GM21423 (cell line): ENCODE data around the gene DUSP23.

Experiments used
- ATAC-seq: cut with Tn5 transposase; IDR thresholded peaks from one replicate; pipeline ENCODE4 v1.9.1; 2021; ENCODE audit warnings: mild to moderate bottlenecking, moderate library complexity; ENCODE audit not compliant: unreplicated experiment

Gene DUSP23

DNA sequence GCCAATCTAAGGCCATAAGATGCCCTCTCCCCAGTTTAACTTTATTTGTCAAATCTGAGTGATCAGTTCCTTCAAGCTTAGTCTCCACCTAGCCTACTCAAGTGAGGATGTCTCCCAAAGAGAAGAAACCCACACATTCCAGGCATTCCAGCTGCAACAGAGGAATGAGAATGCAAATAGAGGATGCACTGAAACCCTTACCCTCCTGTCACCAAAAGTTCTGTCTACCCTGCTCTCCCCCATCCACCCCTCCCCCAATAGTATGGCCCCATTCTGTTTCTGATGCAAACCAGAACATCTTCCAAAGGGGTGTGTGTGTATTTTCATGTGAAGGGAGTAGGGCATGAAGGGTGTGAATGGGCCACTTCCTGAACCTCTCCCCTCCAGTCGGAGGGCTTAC lies 3.0 kb downstream of the DUSP23 start:
- ATAC-seq = no peak

DNA sequence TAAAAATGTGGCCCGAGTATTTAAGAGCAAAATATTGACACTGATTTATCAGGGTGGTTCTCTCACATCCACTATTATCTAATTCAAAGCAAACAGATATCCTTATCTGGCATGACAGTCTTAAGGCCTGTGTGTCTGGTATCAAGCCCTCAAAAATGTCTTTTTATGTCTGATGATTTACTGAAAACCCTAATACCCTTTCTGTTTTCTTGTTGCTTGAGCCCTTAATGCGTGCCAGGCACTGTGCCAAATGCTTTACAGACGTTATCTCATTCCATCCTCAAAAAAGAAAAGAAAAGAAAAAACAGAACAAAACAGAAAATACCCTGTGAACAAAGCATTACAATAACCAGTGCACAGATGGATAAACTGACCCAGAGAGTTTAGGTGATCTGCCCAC lies 5.7 kb downstream of the DUSP23 start:
- no peak for ATAC-seq

DNA sequence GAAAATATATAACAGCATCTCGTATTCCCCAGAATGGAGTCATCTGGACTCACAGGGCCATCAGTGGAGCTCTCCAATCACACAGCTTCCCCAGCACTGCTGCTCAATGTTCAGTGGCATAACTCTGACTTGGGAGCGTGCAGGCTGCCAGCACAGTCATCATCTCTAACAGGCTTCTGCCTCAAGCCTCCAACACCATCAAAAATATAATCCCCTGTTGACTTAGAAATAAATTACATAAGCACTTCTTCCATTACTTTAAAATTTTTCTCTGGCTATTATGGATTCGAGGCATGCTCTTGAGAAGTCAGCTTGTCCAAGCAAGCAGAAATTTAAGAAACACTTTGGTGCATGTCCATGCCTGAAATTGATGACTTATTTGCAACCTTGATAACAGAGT lies 6.2 kb downstream of the DUSP23 start:
- ATAC-seq = no peak

DNA sequence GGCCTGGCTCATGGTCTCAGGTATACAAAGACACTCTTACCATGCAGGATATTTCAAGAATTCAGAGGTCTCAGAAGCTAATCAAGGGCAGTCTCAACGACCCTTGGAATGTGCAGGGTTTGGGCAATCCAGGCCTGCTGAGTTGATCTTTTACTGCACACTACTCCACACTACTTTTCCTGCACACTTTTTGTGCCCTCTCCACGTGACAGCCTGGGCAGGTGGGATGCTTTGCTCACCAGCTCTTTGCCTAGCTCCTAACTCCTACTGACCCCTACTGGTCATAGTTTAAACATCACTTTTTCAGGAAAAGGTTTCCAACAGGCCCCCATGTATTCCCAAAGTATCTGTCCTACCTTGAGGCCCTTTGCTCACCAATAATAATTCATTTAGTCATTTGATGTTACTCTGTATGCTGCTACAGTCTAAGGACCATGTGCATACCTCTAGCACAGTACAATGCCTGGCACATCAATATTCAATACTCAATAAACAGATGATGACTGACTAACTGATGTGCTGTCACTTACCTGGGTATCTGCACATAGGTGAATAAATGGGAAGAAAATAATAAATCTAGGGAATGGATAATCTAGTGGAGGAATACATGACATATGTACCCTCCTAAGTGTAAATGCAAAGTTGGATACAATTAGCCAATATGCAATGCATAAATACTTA lies 9.6 kb downstream of the DUSP23 start:
- no peak for ATAC-seq

DNA sequence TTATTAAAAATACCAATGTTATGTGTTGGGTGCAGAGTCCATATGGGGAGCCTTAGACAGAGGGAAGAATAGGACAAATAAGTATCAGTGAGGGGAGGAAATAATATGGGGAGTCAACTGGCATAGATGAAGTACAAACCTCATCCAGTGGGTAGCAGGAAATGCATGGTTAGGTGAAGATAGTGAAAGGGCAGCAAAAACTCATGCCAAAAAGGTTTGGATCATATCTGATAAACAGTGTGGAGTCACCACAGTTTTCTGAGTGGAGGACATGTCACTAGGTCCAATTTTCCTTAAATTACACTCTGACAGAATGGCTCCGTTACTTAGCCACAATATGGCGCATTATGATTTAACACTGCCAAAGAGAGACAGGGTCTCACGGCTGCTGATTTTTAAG lies 10.3 kb downstream of the DUSP23 start:
- no peak for ATAC-seq

DNA sequence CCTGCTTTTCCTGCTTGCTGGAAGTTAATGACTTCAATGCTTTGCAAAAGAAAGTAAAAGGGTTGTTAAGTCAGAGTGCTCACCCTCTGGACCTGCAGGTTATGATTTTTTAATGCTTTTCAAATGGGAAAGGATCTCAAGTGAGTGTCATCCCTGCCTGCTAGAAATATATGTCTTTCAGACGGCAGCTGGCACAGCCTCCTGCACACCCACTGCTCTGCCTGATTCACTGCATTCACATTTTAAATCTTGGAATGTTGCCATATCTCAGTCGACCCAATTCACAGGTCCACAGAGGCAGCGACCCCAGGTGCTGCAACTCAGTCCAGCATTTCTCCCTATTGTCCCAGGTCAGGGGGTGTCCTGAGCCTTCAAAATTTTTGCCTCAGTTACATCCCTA lies 10.7 kb downstream of the DUSP23 start:
- no peak for ATAC-seq

DNA sequence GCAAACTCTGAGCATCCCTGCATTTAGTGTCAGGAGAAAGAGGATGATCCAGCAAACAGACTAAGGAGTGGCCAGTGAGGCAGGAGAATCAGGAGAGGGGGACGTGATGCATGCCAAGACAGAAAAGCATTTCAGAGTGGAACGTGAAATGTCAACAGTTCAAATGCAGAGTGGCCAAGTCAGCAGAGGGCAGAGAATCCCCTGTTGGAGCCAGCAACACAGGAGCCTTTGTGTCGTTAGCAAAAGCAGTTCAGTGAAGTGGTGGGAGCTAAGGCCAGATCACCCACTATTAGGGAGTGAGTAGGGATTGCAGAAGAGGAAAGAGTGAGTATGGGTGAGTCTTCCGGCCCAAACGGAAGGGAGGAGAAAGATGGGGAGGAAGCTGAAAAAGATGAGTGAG lies 14.8 kb downstream of the DUSP23 start:
- ATAC-seq = no peak

DNA sequence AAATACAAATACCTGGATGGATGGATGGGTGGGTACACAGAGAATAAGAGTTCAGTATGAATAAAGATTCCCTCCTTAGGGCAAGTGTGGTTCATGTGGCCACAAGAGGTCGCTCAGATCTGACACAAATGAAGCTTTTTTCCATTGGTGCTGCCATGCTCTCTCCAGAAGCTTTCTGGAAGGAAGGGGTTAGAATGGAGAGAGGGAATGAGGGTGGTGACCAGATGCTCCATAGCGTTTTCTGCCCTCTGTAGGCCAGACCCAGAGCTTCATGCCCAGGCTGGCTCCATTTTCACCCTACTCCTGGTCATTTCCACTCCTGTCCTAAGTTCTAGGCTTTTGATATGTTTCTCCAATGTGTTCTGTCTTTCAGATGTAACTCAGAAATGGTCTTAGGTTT lies 18.1 kb downstream of the DUSP23 start:
- no peak for ATAC-seq

DNA sequence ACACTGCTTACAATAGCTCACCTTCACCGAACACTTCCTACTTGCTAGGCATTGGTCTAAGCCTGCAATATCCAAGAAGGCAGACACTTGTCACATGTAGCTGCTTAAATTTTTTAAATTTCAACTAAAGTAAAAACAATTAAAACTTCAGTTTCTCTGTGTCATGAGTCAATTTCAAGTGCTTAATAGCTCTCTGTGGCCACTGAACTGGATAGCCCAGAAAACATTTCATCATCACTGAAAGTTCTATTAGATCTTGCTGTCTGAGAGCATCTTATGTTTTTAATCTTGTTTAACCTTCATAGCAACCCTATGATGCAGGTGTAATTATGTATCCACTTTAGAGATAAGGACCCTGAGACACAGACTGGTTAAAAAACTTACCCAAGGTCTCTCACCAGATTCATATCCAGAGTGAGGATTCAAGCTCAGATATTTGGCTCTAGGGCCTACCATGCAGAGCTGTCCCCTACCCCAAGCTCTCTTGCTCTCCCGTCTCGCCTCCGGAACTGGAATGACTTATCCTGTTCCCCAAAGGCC lies 18.8 kb downstream of the DUSP23 start:
- ATAC-seq = no peak

DNA sequence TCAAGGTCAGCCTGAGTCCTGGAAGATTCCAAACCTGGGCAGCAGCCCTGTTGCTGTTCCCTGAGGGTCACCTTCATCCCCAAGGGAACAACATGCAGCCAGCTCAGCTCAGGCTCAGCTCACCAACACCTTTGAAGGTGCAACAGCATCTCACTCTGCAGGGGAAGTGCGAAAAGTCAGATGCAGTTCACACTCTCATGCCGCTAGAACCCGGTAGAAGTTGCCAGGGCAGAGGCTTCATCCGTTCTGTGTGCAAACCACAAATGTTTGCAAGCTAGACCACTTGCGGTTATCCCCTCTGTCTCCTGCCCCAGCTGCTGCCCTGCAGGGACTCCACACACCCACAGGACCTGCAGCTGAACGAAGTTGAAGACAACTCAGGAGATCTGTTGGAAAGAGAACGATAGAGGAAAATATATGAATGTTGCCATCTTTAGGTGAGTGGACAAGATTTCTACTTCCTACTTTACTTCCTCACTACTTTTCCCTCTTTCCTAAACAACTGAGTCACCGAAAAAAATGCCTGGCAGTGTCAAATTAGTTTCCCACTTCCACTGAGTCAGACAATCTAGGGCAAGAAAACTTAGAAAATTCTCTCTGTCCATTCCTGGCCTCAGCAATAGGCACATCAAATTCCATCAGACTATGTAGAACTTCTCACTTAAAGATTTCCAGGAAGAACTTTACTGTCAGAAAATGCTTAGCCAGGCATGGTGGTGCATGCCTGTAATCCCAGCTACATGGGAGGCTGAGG lies 19.6 kb downstream of the DUSP23 start:
- peak; percentile 52 for ATAC-seq

DNA sequence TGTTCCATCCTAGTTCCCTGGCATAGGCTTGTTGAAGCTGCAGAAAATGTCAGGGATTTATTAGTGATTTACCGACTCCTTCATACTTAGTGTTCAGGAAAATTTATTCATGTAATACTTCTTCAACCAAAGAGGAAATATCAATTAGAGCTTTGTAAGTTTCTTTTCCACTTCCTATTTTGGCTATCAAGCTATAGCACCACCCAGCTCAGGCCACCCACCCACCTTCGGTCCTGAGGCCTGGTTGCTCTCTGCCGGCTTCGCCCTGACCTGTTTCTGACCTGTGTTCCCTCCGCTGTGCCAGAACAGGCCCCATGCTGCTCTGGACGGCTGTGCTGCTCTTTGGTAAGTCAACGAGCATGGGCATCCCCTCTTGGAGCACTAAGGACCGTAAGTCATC lies 21.3 kb downstream of the DUSP23 start, which contains the start of gene FCRL6:
Gene FCRL6 (plus strand): TSS at position 250 of the 400 bp plus-strand sequence. CDS start 65 bp downstream, at position 315.
- ATAC-seq = no peak

DNA sequence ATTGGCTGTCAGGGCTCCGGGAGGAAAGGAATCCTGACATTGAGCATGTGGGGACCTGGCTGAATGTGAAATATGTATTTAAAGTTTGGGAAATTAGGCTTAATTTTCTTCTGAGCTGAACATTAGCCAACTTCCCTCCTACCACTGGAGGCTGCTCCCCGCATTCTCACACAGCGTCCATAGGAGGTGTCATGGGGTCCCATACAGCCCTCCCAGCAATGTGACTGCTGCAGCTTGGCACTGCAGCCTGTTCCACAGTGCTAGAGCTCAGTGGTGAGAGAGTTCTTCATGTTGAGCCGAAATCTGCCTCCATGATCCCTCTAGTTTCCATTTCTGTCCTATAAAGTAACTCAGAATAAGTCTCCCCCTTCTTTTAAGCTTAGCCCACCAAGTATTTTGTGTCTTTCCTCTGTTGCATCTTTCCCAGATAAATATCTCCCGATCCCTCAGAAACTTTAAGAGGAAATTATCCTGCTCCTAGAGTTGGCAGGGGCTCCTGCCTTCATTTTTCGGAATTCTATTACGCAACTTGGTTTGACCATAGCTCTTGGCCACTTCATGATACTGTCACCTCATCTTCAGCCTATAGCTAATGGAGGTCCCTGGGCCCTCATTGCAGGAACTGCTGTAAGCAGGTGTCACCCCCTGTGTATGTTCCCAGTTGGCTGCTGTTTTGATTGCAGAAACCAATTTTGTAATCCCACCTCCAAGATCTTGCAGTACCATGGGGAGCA lies 23.4 kb downstream of the DUSP23 start:
- no peak for ATAC-seq

DNA sequence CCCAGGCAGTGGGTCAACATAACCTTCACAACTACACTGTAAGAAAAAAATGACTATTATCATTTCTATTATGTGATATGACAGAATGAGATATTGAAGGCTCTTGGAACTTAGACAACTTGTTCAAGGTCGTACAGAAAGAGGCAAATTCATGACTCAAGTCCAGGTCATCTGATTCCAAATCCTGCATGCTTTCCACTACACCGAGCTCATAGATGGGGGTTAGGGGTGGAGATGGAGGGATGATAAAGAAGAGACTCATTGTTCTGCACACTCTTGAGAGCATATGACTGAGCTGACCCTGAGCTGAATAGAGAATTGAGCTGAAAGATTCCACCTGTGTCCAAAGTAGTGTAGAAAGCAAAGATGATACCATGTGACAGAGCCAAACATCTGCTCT lies 24.2 kb downstream of the DUSP23 start:
- no peak for ATAC-seq

DNA sequence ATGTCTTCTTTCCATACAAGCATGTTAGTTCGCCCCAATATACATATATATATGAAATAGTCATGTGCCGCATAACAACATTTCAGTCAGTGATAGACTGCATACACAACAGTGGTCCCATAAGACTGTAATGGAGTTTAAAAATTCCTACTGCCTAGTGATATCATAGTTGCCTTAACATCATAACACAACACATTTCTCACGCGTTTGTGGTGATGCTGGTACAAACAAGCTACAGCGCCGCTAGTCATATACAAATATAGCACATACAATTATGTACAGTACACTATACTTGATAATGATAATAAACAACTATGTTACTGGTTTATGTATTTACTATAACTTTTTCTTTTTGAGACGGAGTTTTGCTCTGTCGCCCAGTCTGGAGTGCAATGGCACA lies 35.2 kb downstream of the DUSP23 start:
- no peak for ATAC-seq

DNA sequence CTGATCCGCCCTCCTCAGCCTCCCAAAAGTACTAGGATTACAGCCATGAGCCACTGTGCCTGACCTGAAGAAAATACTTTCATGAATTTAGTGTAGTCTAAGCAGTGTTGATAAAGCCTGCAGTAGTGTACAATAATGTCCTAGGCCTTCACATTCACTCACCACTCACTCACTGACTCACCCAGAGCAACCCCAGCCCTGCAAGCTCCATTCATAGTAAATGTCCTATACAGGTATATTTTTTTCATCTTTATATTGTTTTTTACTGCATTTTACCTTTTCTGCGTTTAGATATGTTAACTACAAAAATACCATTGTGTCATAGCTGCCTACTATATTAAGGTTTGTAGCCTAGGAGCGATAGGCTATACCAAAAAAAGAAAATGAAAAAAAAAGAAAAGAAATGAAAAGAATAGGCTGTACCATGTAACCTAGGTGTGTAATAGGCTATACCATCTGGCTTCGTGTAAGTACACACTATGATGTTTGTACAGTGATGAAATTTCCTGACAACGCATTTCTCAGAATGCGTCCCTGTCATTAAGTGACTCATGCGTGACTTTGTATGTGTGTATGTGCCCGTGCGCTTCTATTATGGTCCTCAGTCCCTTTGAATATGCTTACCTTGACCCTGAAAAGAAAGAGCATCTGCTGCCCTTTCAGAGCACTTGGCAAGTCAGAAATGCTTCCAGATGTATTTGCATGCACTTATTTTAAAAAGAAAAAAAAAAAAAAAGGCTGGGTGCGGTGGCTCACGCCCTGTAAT lies 36.7 kb downstream of the DUSP23 start:
- no peak for ATAC-seq

DNA sequence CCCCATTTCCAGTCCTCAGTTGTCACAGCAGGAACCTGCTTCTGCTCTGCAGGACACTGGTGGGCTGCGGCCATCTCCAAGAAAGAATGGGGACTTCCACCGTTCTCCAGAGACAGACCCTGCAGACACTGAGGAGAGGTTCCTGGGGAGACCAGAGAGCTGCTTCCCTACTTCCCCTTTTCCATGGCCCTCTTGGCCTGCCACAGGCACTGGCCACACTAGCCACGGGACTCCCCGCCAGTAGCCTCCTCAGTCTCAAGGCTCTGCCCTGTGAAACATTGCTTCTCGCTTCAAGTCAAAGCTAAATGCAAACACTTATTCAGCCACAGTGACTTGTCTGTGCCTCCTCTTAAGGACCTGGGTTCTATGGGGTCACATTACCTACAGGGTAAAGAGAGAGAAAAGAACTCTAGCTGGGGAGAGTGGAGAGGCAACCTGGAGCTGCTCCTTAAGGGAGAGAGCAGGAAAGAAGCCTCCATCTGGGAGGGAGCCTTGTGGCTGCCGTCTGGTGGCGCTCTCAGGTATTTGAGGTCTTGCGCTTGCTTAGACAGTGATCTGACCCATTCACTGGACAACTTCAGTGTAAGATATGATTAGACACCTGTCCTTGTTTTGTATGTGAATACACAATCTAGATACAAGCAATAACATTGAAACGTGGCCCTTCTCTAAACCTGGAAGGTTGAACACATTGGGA lies 40.6 kb downstream of the DUSP23 start:
- ATAC-seq = no peak

DNA sequence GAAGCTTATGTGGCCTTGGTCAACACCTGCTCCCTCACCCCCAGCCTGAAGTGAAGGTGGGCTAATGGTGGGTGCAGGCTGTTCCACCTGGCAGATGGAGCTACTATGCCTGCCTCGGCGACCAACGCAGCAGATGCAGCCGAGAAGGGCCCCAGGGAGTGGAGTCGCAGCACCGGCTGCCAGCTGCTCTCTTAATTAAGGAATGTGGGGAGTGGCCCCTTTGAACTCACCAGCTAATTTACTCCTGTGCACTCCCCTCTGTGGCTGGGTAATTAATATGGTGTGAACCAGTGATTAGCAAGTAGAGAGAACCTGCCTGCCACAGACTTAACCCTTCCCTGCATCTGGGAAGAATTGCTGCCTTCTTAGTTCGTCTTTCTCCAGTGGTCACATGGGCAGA lies 42.6 kb downstream of the DUSP23 start:
- no peak for ATAC-seq

DNA sequence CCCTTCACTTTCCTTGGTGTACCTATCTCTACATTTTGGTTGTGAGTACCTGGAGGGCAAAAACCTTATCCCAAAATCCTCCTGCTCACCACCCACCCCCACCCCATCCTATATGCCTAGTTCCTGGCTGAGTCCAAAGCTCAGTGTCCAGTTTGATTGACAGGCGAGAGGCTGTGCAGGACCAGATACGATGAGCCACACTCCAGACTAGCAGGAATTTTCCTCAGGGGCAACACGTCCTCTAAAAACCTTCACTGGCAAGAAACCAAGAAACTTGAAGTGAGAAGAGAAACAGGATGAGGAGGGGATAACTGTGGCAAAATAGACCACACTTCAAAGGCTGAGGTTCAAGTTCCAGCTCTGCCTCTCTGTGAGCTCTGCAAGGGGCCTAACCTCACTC lies 44.8 kb downstream of the DUSP23 start:
- no peak for ATAC-seq

DNA sequence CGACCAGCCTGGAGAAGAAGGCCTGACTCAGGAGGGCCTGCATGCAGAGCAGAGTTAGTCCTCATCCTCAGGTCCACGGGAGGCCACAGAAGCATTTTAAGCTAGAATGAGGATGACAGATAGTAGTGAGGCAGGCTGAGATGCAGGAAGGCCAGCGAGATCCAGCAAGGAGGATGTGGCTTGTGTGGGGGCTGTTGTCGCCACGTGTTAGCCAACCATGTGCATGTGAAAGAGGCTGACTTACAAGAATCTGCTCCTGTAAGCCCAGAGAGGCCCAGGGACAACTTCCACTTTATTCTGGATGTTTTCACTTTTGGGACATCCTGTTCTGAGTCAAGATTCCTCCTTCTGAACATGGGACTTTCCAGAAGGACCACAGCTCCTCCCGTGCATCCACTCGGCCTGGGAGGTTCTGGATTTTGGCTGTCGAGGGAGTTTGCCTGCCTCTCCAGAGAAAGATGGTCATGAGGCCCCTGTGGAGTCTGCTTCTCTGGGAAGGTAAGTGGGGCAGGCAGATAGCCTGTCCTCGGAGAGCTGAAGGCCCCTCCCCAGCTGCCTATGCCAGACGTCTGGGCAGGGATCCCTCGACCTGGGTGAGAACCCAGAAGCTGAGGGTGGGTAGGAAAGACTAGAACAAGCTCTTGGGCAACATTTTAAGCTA lies 45.8 kb downstream of the DUSP23 start, which contains the start of gene SLAMF8:
Gene SLAMF8 (plus strand): TSS at position 433 of the 661 bp plus-strand sequence. CDS start 26 bp downstream, at position 459.
- ATAC-seq = peak; percentile 67

DNA sequence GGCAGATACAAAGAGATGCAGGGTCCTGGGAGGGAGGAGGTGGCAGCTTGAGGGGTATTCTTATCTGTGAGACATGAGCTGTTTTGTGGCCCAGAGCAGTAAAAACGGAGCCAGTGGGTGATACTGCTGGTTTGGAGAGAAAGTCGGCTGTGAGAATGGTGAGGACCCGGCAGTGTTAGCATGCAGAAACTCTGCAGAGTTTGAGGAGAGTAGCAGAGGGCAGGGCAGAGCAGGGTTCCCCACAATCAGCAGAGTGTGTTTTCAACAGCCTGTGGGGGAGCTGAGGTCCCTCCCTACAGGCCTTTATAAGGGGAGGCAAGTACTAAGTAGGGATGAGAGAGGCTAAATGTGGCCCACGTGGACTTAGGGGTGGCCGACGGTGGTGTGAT lies 46.3 kb downstream of the DUSP23 start:
- ATAC-seq = no peak
